GM21529 (cell line): ENCODE data around the gene ZFC3H1.

Experiments used
- ATAC-seq: cut with Tn5 transposase; IDR thresholded peaks from one replicate; pipeline ENCODE4 v1.9.1; 2021; ENCODE audit not compliant: unreplicated experiment

The ZFC3H1 gene

GRCh38 chr12:71684081-71684480, 20.4 kb upstream of the ZFC3H1 start:
- no peak for ATAC-seq

GRCh38 chr12:71683633-71684032, 20.0 kb upstream of the ZFC3H1 start:
- ATAC-seq: no peak

DNA sequence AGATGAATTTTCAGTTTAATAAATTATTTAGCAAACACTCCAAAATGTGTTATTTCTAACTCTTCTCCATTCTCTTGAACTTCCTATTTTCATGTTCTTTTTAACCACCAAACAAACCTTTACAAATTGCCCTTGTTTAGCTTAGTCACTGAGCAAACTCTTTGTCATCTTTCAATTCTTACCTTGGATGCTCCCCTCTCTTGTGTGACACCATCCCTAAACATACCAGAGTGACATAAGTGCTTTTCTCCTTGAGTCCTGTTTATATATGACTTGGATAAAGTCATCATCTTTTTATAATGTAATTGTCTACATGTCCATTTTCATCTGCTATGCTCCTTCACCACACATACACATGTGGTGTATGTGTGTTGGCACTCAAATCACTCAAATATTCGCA, 18.8 kb upstream of the ZFC3H1 start:
- no peak for ATAC-seq

DNA sequence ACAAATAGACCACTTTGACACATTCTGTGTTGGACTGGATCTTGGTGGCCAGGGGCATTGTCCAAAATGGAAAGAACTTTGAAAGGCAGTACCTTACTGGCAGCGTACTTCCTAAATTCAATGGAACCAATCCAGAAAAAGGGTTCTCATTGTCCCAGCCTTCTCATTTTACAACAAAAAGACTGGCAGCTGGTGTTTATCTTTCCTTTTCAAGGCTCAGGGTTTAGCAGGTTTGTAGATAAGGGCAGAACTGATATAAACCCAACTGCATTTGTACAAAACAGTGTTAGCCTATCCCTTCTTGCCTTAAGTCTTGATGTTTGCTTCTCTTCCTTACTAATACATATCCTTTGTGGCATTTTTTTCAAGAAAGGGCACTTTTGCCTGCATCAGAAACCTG, 8.2 kb upstream of the ZFC3H1 start:
- no peak for ATAC-seq

DNA sequence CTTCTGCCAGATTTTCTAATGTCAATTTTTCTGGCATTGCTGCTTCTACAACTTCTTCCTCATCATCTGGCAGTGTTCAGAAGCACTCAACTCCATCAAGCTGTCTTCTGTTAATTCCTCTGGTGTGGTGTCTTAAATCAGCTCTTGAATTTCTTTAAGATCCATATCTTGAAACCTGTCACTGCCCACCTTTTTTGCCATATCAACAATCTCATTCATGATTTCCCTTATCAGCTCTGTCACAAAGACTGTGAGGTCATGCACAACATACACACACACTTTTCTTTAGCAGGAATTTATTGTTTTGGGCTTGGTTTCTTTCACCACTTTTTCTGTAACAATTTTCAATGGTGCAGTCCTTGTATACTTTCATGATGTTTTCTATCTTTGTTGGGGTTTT, 7.7 kb upstream of the ZFC3H1 start:
- ATAC-seq: no peak

DNA sequence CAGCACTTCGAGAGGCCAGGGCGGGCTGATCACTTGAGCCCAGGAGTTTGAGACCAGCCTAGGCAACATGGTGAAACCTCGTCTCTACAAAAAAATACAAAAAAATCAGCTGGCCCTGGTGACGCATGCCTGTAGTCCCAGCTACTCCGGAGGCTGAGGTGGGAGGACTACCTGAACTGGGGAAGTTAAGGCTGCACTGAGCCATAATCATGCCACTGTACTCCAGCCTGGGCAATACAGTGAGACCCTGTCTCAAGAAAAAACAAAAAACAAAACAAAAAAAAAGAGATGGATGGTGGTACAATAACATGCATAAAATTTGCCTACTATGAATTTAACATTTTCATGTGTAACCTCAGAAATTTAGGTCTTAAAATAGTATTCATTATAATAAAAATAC, 2.6 kb upstream of the ZFC3H1 start:
- ATAC-seq: no peak

DNA sequence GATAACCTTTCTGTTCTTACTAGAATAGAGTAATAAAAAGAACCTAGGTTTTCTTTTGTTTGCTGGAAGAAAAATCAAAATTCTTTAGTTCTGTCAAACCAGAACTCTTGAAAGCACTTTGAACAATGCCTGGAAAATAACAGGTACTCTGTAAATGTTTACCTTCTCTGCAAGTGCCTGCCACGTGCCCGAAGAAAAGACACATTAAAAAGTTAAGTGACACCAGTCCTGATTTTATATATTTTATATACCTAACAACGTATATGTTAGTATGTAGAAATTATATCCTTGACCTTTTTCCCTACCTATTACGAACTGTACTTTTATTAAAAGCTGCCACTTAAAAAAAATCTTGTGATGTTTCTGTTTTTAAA, 1.4 kb upstream of the ZFC3H1 start:
- ATAC-seq: no peak

- ATAC-seq: no peak
Observed at GRCh38 chr12:71664411-71665089, 902 bp upstream of the ZFC3H1 start.

GRCh38 chr12:71662849-71663560, 643 bp downstream of the ZFC3H1 start:
- ATAC-seq: peak; percentile 18

DNA sequence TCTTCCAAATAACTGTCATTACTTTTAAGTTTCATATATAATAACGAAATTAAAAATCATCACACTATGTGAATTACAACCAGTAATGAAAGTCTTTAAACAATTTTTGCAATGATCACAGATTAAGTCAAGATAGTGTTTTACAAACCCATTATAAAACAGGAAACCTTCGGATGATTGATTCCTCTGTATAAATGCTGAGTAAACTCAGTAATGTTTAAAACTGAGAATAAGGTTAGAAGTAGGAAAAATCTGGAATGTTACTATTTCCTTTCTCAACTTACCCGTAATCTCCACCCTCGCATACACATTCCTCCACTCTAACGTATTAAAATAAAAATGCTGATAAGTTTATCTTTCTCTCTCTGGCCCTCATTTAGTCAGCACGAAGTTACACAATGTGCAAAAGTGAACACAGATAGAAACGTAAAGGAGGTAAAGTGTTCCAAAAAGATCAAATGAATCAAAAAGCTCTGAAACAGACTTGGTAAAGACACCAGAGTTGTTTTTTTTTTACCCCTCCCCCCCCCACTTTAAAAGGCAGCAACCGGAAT, 1.6 kb downstream of the ZFC3H1 start:
- ATAC-seq: no peak

- ATAC-seq: no peak
Observed at GRCh38 chr12:71656740-71657139, 6.9 kb downstream of the ZFC3H1 start.

DNA sequence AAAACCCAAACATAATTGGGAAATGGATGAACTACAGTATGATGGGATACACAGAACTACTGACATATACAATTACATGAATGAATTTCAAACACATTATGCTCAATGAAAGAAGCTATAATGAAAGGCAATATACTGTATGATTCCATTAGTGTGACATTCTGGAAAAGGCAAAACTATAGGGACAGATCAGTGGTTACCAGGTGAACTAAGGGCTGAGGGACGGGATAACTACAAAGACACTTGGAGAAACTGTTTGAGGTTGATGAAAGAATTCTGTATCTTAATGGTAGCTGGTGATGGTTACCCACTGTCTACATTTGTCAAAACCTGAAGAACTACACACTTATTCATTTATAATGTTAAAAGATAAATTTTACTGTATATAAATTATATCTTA, 7.7 kb downstream of the ZFC3H1 start:
- no peak for ATAC-seq

DNA sequence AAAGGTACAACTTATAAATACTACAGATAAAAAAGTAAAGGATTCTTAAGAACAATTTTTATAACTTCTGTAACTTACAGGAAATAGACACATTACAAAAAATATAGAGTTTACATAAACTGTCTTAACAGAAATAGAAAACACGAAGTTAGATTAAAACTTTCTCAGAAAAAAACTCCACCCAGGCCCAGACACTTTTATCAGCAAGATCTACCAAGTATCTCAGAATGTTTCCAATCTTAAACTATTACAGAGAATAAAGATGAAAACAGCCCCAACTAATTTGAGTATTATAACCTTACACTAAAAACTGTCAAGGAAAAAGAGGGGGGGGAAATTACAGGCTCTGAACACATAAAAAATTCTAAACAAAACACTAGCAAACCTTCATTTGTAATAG, 8.2 kb downstream of the ZFC3H1 start:
- no peak for ATAC-seq

GRCh38 chr12:71654200-71654599, 9.4 kb downstream of the ZFC3H1 start:
- ATAC-seq: no peak

GRCh38 chr12:71653137-71653536, 10.5 kb downstream of the ZFC3H1 start:
- no peak for ATAC-seq

- no peak for ATAC-seq
Observed at GRCh38 chr12:71652656-71653055, 11.0 kb downstream of the ZFC3H1 start.

GRCh38 chr12:71649401-71649800, 14.2 kb downstream of the ZFC3H1 start:
- no peak for ATAC-seq

DNA sequence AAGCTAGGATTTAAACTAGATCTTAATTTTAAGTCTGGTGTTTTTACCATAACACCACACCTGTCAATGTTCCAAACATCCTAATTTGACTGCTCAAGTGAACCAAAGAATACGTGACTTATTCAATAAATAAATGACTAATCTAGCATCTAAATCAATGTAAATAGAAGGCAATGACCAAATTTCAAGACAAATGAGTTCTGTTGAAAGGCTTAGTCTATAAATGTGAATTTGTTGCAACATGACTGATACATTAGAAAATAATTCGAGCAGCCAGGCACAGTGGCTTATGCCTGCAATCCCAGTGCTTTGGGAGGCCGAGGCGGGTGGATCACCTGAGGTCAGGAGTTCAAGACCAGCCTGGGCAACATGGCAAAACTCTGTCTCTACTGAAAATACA, 15.1 kb downstream of the ZFC3H1 start:
- ATAC-seq: no peak

GRCh38 chr12:71646512-71646911, 17.1 kb downstream of the ZFC3H1 start:
- ATAC-seq: no peak

DNA sequence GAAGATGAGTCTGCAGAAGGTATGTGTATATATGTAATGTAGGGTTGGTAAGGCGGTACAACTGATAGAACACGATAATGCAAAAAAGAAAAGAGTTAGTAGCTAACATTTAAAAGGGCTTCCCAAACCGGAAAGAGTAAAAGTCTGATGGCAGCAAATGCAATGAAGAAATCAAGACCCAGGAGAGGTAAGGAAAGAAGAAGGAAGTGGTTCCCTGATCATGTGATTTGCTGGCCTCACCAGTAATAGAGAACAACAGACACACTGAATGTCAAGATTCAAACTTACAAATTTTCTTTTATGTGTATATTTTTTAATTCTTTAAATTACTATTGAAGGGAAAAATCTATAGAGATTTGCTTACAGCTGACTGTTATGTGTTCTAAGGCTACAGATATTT, 18.4 kb downstream of the ZFC3H1 start:
- ATAC-seq: no peak

DNA sequence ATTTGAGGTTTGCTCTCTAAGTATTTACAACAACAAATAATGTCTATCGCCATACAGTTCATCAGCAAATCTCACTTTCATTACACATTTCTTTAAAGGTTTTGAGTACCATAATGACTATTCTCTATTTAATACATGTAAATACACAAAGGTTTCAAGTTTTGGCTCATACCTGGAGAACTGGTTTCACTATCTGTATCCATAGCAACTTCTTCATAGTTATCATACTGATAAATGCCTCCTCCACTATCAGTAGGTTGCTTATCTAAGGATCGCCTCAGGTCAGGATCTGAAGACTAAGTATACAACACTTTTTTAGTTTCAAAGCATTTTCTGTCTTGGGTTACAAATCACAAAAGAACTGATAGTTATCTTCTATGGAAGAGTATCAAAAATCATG, 21.4 kb downstream of the ZFC3H1 start:
- ATAC-seq: peak; percentile 46

GRCh38 chr12:71641390-71641789, 22.3 kb downstream of the ZFC3H1 start:
- no peak for ATAC-seq

GRCh38 chr12:71640316-71640715, 23.3 kb downstream of the ZFC3H1 start:
- no peak for ATAC-seq
